Measurements from ENCODE around the gene MYBPH. TPM values are rescaled to one million over a fixed set of nuclear protein-coding genes. Genes with fewer than 3 reads are reported as not detected.

Gene MYBPH
- total and polyA plus RNA-seq, 7 donors = not detected

DNA sequence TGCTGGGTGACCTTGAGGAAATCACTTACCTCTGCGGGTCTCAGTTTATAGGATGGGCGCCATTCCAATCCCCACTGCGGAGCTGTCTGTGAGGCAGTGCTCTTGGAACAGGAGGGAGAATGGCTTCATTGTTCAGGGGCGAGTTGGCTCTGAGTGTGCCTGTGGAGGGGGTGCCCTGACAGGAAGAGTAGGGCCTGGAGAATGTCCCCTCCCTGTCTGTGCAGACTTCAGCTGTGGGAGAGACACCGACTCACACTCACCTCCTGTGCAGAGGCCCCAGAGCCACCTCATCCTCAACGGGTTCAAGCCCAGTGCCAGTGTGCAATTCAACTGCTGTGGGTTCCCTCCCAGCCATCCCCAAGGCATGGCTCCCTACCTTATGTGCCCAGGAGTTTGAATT is 31.0 kb downstream of the MYBPH start:
- intact Hi-C loops (cut with DNase I) = no loop called here
- no peak for DNase-seq
- H3K36me3 ChIP-seq = no peaks in the 10 kb centered on the region
- H3K4me3 ChIP-seq = no peak overlapping the region
- H3K4me1 ChIP-seq = no peaks in the 10 kb centered on the region
- WGBS, 2 donors = 29 to 61% methylated on average over 6 of the region's 6 CpGs
- H3K27me3 ChIP-seq = no peaks in the 10 kb centered on the region
- no peak overlapping the region for H3K27ac ChIP-seq
- H3K9me3 ChIP-seq = no peaks in the 10 kb centered on the region
- no peak for TF ChIP-seq POLR2AphosphoS5 (IDR thresholded peaks at IDR 0.05)
- TF ChIP-seq POLR2A (IDR thresholded peaks at IDR 0.05) = no peak
- no peak for TF ChIP-seq EP300 (IDR thresholded peaks at IDR 0.05)
- TF ChIP-seq CTCF (IDR thresholded peaks at IDR 0.05) = no peak

GRCh38 chr1:203143641-203144040 is 32.0 kb downstream of the MYBPH start:
- no peak for TF ChIP-seq POLR2AphosphoS5 (IDR thresholded peaks at IDR 0.05)
- no peak for TF ChIP-seq POLR2A (IDR thresholded peaks at IDR 0.05)
- no peak for TF ChIP-seq CTCF (IDR thresholded peaks at IDR 0.05)
- no peak for TF ChIP-seq EP300 (IDR thresholded peaks at IDR 0.05)

GRCh38 chr1:203142684-203143408 is 32.8 kb downstream of the MYBPH start:
- no peak overlapping the region for H3K4me3 ChIP-seq
- no peaks in the 10 kb centered on the region for H3K4me1 ChIP-seq
- H3K9me3 ChIP-seq = no peaks in the 10 kb centered on the region
- intact Hi-C loops (cut with DNase I) = no loop called here
- H3K27ac ChIP-seq = no peak overlapping the region
- H3K27me3 ChIP-seq = no peaks in the 10 kb centered on the region
- H3K36me3 ChIP-seq = no peaks in the 10 kb centered on the region
- WGBS, 2 donors = 71 to 76% methylated on average over 5 of the region's 5 CpGs
- no peak for DNase-seq
- no peak for TF ChIP-seq EP300 (IDR thresholded peaks at IDR 0.05)
- TF ChIP-seq CTCF (IDR thresholded peaks at IDR 0.05) = no peak

More at GRCh38 chr1:203143641-203144040, 32.0 kb downstream of the MYBPH start:
- Histone ChIP-seq H3K4me3 (no peak overlapping the region), H3K36me3 (no peaks in the 10 kb centered on the region), H3K4me1 (no peaks in the 10 kb centered on the region), H3K27ac (no peak overlapping the region), H3K27me3 (no peaks in the 10 kb centered on the region), H3K9me3 (no peaks in the 10 kb centered on the region)
- DNase-seq = no peak
- intact Hi-C loops (cut with DNase I) = no loop called here
- 53 to 75% methylated on average over 11 of the region's 11 CpGs for WGBS, 2 donors

- no peaks in the 10 kb centered on the region for H3K27me3 ChIP-seq
- H3K4me1 ChIP-seq = no peaks in the 10 kb centered on the region
- no peak overlapping the region for H3K27ac ChIP-seq
- intact Hi-C loops (cut with DNase I) = no loop called here
- DNase-seq = no peak
- 78 to 86% methylated on average over 6 of the region's 6 CpGs for WGBS, 2 donors
- no peaks in the 10 kb centered on the region for H3K9me3 ChIP-seq
- H3K4me3 ChIP-seq = no peak overlapping the region
- H3K36me3 ChIP-seq = no peaks in the 10 kb centered on the region
- TF ChIP-seq POLR2AphosphoS5 (IDR thresholded peaks at IDR 0.05) (no peak), EP300 (IDR thresholded peaks at IDR 0.05) (no peak), CTCF (IDR thresholded peaks at IDR 0.05) (no peak), POLR2A (IDR thresholded peaks at IDR 0.05) (no peak)
Observed at GRCh38 chr1:203142124-203142523, 33.5 kb downstream of the MYBPH start.

Measured in sigmoid colon (tissue), 7 donors.